Esophagus muscularis mucosa (tissue), 4 donors: Measurements from ENCODE around the gene LIX1.

Source experiments
- CTCF ChIP-seq, 3 experiments: fragments of 200-600 bp in 2 of 3; fragments of 450-650 bp in 1 of 3; sonication (generic) in 2 of 3; IDR thresholded peaks; one replicate each; pipeline ENCODE4 v1.5.1; 2017 to 2019; ENCODE audit warnings: antibody characterized with exemption in 3 of 3, mild to moderate bottlenecking in 2 of 3, moderate library complexity in 1 of 3
- EP300 ChIP-seq: sonication (generic); formaldehyde crosslinking; IDR thresholded peaks from one replicate; pipeline ENCODE4 v1.6.1; 2017; ENCODE audit warnings: antibody characterized with exemption
- POLR2A ChIP-seq: fragments of 450-650 bp; IDR thresholded peaks from one replicate; pipeline ENCODE4 v1.6.1; 2017; ENCODE audit warnings: antibody characterized with exemption, moderate library complexity, mild to moderate bottlenecking, low read depth

GRCh38 chr5:97150401-97150800 lies 8.0 kb upstream of the LIX1 start:
- TF ChIP-seq CTCF (IDR thresholded peaks at IDR 0.05) (no peak), POLR2A (no peak), EP300 (no peak)
